Measurements from ENCODE around the gene MTNR1A. TPM values are rescaled to one million over a fixed set of nuclear protein-coding genes. Genes with fewer than 3 reads are reported as not detected.
"Not testable (repeated sequence)": the region's sequence is repeated elsewhere in the genome, so short reads cannot be mapped to it uniquely, and the experiment has no call there.

Gene MTNR1A
- total and polyA plus RNA-seq, 4 donors = not detected

DNA sequence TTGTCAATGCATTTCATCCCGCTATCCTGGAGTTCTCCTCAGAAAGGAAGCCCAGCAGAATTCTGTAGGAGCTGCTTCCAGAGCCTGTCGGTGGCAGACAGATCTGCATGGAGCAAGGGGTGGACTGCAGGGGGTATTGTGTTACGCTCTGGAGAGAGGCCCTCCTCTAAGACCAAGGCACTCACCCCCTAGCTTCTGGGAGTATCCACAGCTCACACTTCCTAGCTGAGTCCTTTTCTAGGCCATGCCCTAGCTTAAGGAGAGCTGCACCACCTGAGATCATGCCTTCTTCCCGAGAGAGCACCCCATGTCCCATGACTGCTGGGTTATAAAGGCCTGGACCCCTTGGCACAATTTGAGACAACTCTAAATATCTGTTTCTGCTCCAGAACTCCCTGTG is 39.1 kb downstream of the MTNR1A start:
- no peaks in the 10 kb centered on the region for H3K27me3 ChIP-seq (ENCODE audit: control insufficient read depth in 1 of 2, insufficient read depth in 2 of 2, low read length in 1 of 2)
- DNase-seq = no peak

DNA sequence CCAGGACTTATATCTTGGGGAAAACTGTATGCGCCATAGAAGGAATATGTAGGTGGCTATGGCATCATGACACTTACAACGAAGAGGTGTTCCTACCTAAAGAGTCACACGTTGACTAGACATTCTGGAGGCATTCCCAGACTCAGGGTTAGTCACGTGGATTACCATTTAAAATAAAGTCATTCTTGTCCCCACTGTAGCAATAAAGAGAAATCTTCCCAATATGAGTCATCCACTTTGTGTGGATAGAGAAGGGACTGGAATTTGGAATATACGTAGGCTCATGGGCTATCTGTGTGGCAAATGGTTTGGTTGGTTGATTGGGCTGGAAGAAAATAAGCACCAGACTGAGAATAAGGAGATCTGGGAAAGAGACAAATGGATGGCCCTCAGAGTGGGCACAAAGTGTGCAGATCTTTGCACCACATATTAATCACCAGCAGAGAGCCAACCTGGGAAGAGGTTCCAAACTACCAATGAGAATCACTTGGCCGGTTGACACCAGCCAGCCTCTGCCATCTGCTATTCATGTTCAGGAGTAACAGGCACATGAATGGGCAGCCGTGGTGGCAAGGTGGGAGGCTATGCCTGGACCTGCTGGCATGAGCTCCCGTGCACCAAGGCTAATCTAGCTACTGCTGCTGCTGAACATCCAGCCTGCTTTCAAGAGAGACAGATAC is 41.0 kb downstream of the MTNR1A start:
- Histone ChIP-seq H3K27ac (ENCODE audit: low read depth in 1 of 2, low read length in 2 of 2) (no peak overlapping the region), H3K36me3 (ENCODE audit: control insufficient read depth in 1 of 2, insufficient read depth in 2 of 2, low read length in 1 of 2) (no peaks in the 10 kb centered on the region), H3K27me3 (ENCODE audit: control insufficient read depth in 1 of 2, insufficient read depth in 2 of 2, low read length in 1 of 2) (no peaks in the 10 kb centered on the region), H3K9me3 (ENCODE audit: control insufficient read depth, low read length) (peaks cover 3% of the 10 kb centered on the region), H3K4me3 (ENCODE audit: low read length in 2 of 2) (no peak overlapping the region), H3K4me1 (ENCODE audit: control insufficient read depth in 1 of 2, insufficient read depth in 2 of 2, low read length in 2 of 2) (no peaks in the 10 kb centered on the region)
- WGBS, 2 donors = 81 to 82% methylated on average over 8 of the region's 8 CpGs
- intact Hi-C loops (cut with DNase I) = no loop called here
- ATAC-seq (ENCODE audit: low FRiP score) = no peak
- no peak for DNase-seq

More for the DNA sequence above, 39.1 kb downstream of the MTNR1A start:
- no peak overlapping the region for H3K27ac ChIP-seq (ENCODE audit: low read depth in 1 of 2, low read length in 2 of 2)
- WGBS, 2 donors = 63 to 73% methylated on average over 4 of the region's 4 CpGs
- H3K4me3 ChIP-seq (ENCODE audit: low read length in 2 of 2) = no peak overlapping the region
- no peaks in the 10 kb centered on the region for H3K36me3 ChIP-seq (ENCODE audit: control insufficient read depth in 1 of 2, insufficient read depth in 2 of 2, low read length in 1 of 2)
- ATAC-seq (ENCODE audit: low FRiP score) = no peak
- no peaks in the 10 kb centered on the region for H3K4me1 ChIP-seq (ENCODE audit: control insufficient read depth in 1 of 2, insufficient read depth in 2 of 2, low read length in 2 of 2)
- no peaks in the 10 kb centered on the region for H3K9me3 ChIP-seq (ENCODE audit: control insufficient read depth, low read length)
- intact Hi-C loops (cut with DNase I) = no loop called here

DNA sequence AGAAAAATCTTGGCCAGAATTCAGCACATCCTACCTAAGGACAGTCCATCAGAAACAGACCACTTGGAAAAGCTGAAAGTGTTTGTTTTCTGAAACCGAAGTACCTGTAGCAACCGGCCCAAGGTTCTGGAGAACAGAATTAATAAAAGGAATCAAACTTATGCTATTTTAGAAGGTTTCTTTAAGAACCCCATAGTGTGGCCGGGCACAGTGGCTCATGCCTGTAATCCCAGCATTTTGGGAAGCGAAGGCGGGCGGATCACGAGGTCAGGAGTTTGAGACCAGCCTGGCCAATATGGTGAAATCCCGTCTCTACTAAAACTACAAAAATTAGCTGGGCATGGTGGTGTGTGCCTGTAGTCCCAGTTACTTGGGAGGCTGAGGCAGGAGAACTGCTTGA is 50.6 kb downstream of the MTNR1A start:
- H3K27ac ChIP-seq (ENCODE audit: low read depth in 1 of 2, low read length in 2 of 2); DNase-seq; intact Hi-C loops (cut with DNase I); H3K9me3 ChIP-seq (ENCODE audit: control insufficient read depth, low read length); H3K27me3 ChIP-seq (ENCODE audit: control insufficient read depth in 1 of 2, insufficient read depth in 2 of 2, low read length in 1 of 2); H3K36me3 ChIP-seq (ENCODE audit: control insufficient read depth in 1 of 2, insufficient read depth in 2 of 2, low read length in 1 of 2); H3K4me3 ChIP-seq (ENCODE audit: low read length in 2 of 2); ATAC-seq (ENCODE audit: low FRiP score); H3K4me1 ChIP-seq (ENCODE audit: control insufficient read depth in 1 of 2, insufficient read depth in 2 of 2, low read length in 2 of 2): not testable (repeated sequence)
- WGBS, 2 donors = 94 to 97% methylated on average over 8 of the region's 8 CpGs

DNA sequence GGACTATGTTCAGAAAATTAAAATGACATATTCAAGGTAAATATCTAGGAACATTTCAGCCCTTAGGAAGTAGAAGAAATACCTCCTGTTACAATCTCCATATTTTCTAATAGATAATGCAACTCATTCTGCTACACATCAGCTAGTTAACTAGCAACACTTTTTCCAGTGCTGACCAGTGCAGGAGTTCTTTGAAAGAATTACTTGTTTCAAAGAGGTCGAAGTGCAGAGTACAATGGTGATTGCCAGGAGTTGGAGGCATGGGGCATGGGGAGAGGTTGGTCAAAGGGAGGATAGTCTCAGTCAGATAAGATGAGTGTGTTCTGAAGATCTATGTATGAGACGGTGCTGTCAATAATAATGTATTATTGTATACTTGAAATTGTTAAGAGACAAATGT is 53.1 kb downstream of the MTNR1A start:
- no peaks in the 10 kb centered on the region for H3K9me3 ChIP-seq (ENCODE audit: control insufficient read depth, low read length)
- H3K27ac ChIP-seq (ENCODE audit: low read depth in 1 of 2, low read length in 2 of 2) = no peak overlapping the region
- peaks cover 0 to 5% of the 10 kb centered on the region in 2 donors for H3K27me3 ChIP-seq (ENCODE audit: control insufficient read depth in 1 of 2, insufficient read depth in 2 of 2, low read length in 1 of 2)
- WGBS, 2 donors = 78 to 82% methylated on average over 2 of the region's 2 CpGs
- H3K4me1 ChIP-seq (ENCODE audit: control insufficient read depth in 1 of 2, insufficient read depth in 2 of 2, low read length in 2 of 2) = no peaks in the 10 kb centered on the region
- no peak overlapping the region for H3K4me3 ChIP-seq (ENCODE audit: low read length in 2 of 2)
- ATAC-seq (ENCODE audit: low FRiP score) (no peak), DNase-seq (no peak)
- no peaks in the 10 kb centered on the region for H3K36me3 ChIP-seq (ENCODE audit: control insufficient read depth in 1 of 2, insufficient read depth in 2 of 2, low read length in 1 of 2)
- intact Hi-C loops (cut with DNase I) = no loop called here

DNA sequence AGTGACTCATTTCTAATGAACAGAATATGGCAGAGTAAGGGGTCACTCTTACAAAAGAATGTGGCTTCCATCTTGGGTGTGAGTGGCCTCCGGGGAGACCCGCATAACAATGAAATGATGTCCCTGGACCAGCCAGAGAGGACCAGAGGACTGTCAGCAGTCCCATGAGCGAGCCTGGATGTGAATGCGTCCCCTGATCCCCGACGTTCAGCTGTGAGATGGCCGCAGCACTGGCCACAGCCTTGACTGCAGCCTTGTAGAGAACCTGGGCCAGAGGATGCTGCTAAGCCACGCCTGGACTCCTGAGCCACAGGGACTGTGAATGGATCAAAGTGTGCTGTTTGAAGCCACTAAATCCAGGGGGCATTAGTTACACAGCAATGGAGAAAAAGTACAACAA is 53.8 kb downstream of the MTNR1A start:
- intact Hi-C loops (cut with DNase I) = no loop called here
- no peak overlapping the region for H3K4me3 ChIP-seq (ENCODE audit: low read length in 2 of 2)
- no peaks in the 10 kb centered on the region for H3K36me3 ChIP-seq (ENCODE audit: control insufficient read depth in 1 of 2, insufficient read depth in 2 of 2, low read length in 1 of 2)
- H3K9me3 ChIP-seq (ENCODE audit: control insufficient read depth, low read length) = no peaks in the 10 kb centered on the region
- WGBS, 2 donors = 90 to 93% methylated on average over 8 of the region's 8 CpGs
- H3K27ac ChIP-seq (ENCODE audit: low read depth in 1 of 2, low read length in 2 of 2) = no peak overlapping the region
- peaks cover 0 to under 1% of the 10 kb centered on the region in 2 donors for H3K27me3 ChIP-seq (ENCODE audit: control insufficient read depth in 1 of 2, insufficient read depth in 2 of 2, low read length in 1 of 2)
- no peaks in the 10 kb centered on the region for H3K4me1 ChIP-seq (ENCODE audit: control insufficient read depth in 1 of 2, insufficient read depth in 2 of 2, low read length in 2 of 2)
- DNase-seq (no peak), ATAC-seq (ENCODE audit: low FRiP score) (no peak)

DNA sequence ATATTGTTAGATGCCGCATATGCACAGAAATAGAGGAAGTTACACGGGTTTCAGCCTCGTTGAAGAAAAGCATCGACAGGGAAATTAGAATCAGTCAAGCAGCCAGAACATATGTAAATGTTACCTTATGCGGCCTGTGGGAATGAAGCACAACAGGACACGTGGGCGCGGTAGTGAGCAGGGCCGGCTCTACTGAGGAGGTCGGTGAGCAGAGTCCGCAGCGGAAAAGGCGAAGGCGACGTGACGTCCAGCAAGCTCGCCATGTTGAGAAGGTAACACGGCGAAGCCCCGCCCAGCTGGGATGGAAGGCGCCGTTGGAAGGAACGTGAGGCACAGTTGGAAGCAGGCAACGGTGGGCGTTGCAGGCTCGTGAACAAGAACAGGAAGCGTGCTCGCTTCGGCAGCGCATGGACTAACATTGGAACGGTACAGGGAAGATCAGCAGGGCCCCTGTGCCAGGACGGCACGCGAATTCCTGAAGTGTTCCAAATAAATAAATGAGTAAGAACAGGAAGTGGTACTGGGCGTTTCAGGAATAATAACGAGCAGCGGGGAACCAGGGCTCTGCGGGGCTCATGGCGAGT is 54.6 kb downstream of the MTNR1A start:
- no peak overlapping the region for H3K4me3 ChIP-seq (ENCODE audit: low read length in 2 of 2)
- 77 to 83% methylated on average over 39 of the region's 39 CpGs for WGBS, 2 donors
- intact Hi-C loops (cut with DNase I) = no loop called here
- H3K36me3 ChIP-seq (ENCODE audit: control insufficient read depth in 1 of 2, insufficient read depth in 2 of 2, low read length in 1 of 2) = no peaks in the 10 kb centered on the region
- no peaks in the 10 kb centered on the region for H3K27me3 ChIP-seq (ENCODE audit: control insufficient read depth in 1 of 2, insufficient read depth in 2 of 2, low read length in 1 of 2)
- no peaks in the 10 kb centered on the region for H3K4me1 ChIP-seq (ENCODE audit: control insufficient read depth in 1 of 2, insufficient read depth in 2 of 2, low read length in 2 of 2)
- DNase-seq (no peak), ATAC-seq (ENCODE audit: low FRiP score) (no peak)
- no peak overlapping the region for H3K27ac ChIP-seq (ENCODE audit: low read depth in 1 of 2, low read length in 2 of 2)
- H3K9me3 ChIP-seq (ENCODE audit: control insufficient read depth, low read length) = no peaks in the 10 kb centered on the region

DNA sequence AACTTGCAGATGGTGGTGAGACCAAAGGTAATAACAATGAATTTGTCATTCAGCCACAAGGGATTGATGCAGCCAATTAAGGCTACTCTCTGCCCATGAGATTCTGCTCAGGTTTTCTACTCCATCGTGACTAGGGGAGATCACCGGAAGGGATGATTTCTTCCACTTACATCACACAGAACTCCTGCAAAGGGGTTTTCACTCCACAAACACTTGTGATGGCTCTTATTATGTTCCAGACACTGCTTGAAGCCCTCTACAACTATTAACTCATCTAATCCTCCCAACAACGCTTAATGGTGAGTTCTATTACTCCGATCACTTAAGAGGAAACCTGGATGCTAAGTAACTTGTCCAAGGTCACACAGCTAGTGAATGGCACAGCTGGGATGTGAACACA is 55.9 kb downstream of the MTNR1A start:
- Histone ChIP-seq H3K4me1 (ENCODE audit: control insufficient read depth in 1 of 2, insufficient read depth in 2 of 2, low read length in 2 of 2) (no peaks in the 10 kb centered on the region), H3K36me3 (ENCODE audit: control insufficient read depth in 1 of 2, insufficient read depth in 2 of 2, low read length in 1 of 2) (no peaks in the 10 kb centered on the region), H3K27me3 (ENCODE audit: control insufficient read depth in 1 of 2, insufficient read depth in 2 of 2, low read length in 1 of 2) (no peaks in the 10 kb centered on the region), H3K9me3 (ENCODE audit: control insufficient read depth, low read length) (no peaks in the 10 kb centered on the region), H3K4me3 (ENCODE audit: low read length in 2 of 2) (no peak overlapping the region), H3K27ac (ENCODE audit: low read depth in 1 of 2, low read length in 2 of 2) (no peak overlapping the region)
- intact Hi-C loops (cut with DNase I) = no loop called here
- ATAC-seq (ENCODE audit: low FRiP score) (no peak), DNase-seq (no peak)
- WGBS, 2 donors = 91 to 93% methylated on average over 4 of the region's 4 CpGs

DNA sequence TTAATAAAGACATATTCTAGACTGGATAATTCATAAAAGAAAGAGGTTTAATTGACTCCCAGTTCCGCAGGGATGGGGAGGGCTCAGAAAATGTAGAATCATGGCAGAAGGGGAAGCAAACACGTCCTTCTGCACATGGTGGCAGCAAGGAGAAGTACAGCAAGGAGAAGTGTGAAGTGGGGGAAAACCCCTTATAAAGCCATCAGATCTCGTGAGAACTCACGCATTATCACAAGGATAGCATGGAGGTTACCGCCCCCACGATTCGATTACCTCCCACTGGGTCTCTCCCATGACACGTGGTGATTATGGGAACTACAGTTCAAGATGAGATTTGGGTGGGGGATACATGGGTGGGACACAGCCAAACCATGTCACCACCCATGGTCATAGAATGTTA is 58.3 kb downstream of the MTNR1A start:
- no peaks in the 10 kb centered on the region for H3K27me3 ChIP-seq (ENCODE audit: control insufficient read depth in 1 of 2, insufficient read depth in 2 of 2, low read length in 1 of 2)
- no peak for ATAC-seq (ENCODE audit: low FRiP score)

DNA sequence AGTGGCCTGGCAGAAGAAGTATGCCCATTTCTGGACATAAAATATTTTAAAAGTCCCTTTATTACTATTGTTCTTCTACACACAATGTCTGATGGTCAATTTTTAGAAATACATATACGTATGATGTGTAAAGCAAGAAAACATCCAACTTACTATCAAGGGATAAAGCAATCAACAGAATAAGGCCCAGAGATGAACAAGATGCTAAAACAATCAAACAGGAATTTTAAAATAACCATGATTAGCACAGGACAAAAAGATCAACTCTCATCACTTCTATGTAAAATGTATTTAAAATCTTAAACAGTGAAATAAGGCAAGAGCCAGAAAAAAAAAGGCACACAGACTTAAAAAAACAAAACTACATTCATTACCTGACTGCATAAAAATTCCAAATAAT is 60.9 kb downstream of the MTNR1A start:
- intact Hi-C loops (cut with DNase I) = no loop called here
- Histone ChIP-seq H3K9me3 (ENCODE audit: control insufficient read depth, low read length) (peaks cover 5% of the 10 kb centered on the region), H3K4me1 (ENCODE audit: control insufficient read depth in 1 of 2, insufficient read depth in 2 of 2, low read length in 2 of 2) (no peaks in the 10 kb centered on the region), H3K36me3 (ENCODE audit: control insufficient read depth in 1 of 2, insufficient read depth in 2 of 2, low read length in 1 of 2) (no peaks in the 10 kb centered on the region), H3K4me3 (ENCODE audit: low read length in 2 of 2) (no peak overlapping the region), H3K27ac (ENCODE audit: low read depth in 1 of 2, low read length in 2 of 2) (no peak overlapping the region), H3K27me3 (ENCODE audit: control insufficient read depth in 1 of 2, insufficient read depth in 2 of 2, low read length in 1 of 2) (no peaks in the 10 kb centered on the region)
- WGBS, 2 donors = 88 to 89% methylated on average over 1 of the region's 1 CpG
- DNase-seq (no peak), ATAC-seq (ENCODE audit: low FRiP score) (no peak)

More for the DNA sequence above, 58.3 kb downstream of the MTNR1A start:
- 86 to 87% methylated on average over 8 of the region's 8 CpGs for WGBS, 2 donors
- Histone ChIP-seq H3K36me3 (ENCODE audit: control insufficient read depth in 1 of 2, insufficient read depth in 2 of 2, low read length in 1 of 2) (no peaks in the 10 kb centered on the region), H3K4me3 (ENCODE audit: low read length in 2 of 2) (no peak overlapping the region), H3K9me3 (ENCODE audit: control insufficient read depth, low read length) (peaks cover 5% of the 10 kb centered on the region), H3K4me1 (ENCODE audit: control insufficient read depth in 1 of 2, insufficient read depth in 2 of 2, low read length in 2 of 2) (no peaks in the 10 kb centered on the region), H3K27ac (ENCODE audit: low read depth in 1 of 2, low read length in 2 of 2) (no peak overlapping the region)
- DNase-seq = no peak
- intact Hi-C loops (cut with DNase I) = no loop called here

All from aorta (tissue), 5 donors.